Osteocyte (in vitro differentiated cells): ENCODE data around the gene PNPLA2. TPM values are rescaled to one million over a fixed set of nuclear protein-coding genes. Genes with fewer than 3 reads are reported as not detected.

Experiments
- DNase-seq: peaks from one replicate; pipeline ENCODE4 v3.0.0; 2021; ENCODE audit warnings: mixed read lengths; ENCODE audit not compliant: unreplicated experiment; ENCODE audit errors: extremely low spot score
- H3K27ac Mint-ChIP-seq: one replicate; pipeline ENCODE4 v1.8.0; 2021; ENCODE audit warnings: mild to moderate bottlenecking, mixed read lengths; ENCODE audit not compliant: unreplicated experiment
- H3K27me3 Mint-ChIP-seq: one replicate; pipeline ENCODE4 v1.8.0; 2021; ENCODE audit warnings: mixed read lengths; ENCODE audit not compliant: unreplicated experiment
- H3K36me3 Mint-ChIP-seq: one replicate; pipeline ENCODE4 v1.8.0; 2021; ENCODE audit warnings: mixed read lengths; ENCODE audit not compliant: unreplicated experiment
- H3K4me1 Mint-ChIP-seq: one replicate; pipeline ENCODE4 v1.8.0; 2021; ENCODE audit warnings: mixed read lengths; ENCODE audit not compliant: unreplicated experiment
- H3K4me3 Mint-ChIP-seq: one replicate; pipeline ENCODE4 v1.8.0; 2021; ENCODE audit warnings: mild to moderate bottlenecking, moderate library complexity, mixed read lengths; ENCODE audit not compliant: unreplicated experiment
- H3K9me3 Mint-ChIP-seq: one replicate; pipeline ENCODE4 v1.8.0; 2021; ENCODE audit warnings: mixed read lengths; ENCODE audit not compliant: unreplicated experiment
- total RNA-seq: library from RNA; stranded (reverse); gene quantifications from 2 replicates; pipeline ENCODE4 v1.2.1, GENCODE V29; 2021
- TF ChIP-seq, protein P1 (sequence below): fragments of 200-600 bp; sonication (generic); IDR thresholded peaks from 2 replicates; pipeline ENCODE4 v1.5.0; 2021; ENCODE audit warnings: antibody characterized with exemption, mild to moderate bottlenecking, moderate library complexity

The PNPLA2 gene
- total RNA-seq, 1 donor from 2014 or later, result 96.4 TPM

DNA sequence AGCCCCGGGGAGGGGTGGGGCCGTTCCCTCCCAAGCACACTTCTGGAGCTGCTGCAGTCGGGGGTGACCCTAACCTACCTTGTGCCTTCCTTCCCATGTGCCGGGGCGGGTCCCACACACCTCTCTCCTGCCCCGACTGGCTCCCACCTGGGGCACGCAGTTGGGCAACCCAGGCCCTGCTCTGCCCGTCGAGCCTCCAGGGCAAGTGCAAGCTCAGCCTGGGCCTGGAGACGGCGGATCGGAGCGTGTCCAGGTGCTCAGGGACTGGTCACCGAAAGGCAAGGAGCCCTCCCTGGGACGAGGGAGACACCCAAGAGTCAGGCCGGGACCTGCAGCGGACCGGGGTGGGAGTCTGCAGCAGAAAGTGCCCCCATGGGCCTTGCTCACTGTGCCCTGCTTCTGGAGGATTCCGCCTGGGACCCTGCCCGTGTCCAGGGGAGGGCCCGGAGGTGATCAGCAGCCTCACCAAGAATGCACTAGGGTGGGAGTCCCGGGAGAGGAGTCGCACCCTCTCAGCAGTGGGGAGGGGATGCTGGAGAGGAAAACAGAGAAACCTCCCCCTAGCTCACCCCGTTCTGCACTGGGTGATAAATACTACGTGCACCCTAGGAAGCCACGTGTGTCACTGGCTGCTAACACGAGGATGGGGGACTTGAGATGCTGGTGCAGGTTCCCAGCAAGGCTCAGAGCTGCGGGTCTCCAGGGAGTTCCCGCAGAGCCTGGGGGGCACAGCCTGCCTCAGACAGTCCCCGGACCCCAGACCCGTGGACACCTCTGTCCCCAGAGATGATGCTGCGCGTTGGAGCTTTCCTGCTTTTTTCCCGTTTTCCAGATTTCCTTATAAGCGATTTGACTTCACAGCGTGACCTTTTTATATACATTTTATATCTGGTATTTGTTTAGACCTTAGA, 36.2 kb upstream of the PNPLA2 start:
- Mint-ChIP-seq H3K36me3 (peaks cover 3% of the 10 kb centered on the region), H3K27ac (peak overlapping the region; percentile 80), H3K9me3 (no peaks in the 10 kb centered on the region), H3K4me1 (peaks cover 12% of the 10 kb centered on the region), H3K4me3 (no peak overlapping the region), H3K27me3 (no peaks in the 10 kb centered on the region)
- TF ChIP-seq, protein P1, sequence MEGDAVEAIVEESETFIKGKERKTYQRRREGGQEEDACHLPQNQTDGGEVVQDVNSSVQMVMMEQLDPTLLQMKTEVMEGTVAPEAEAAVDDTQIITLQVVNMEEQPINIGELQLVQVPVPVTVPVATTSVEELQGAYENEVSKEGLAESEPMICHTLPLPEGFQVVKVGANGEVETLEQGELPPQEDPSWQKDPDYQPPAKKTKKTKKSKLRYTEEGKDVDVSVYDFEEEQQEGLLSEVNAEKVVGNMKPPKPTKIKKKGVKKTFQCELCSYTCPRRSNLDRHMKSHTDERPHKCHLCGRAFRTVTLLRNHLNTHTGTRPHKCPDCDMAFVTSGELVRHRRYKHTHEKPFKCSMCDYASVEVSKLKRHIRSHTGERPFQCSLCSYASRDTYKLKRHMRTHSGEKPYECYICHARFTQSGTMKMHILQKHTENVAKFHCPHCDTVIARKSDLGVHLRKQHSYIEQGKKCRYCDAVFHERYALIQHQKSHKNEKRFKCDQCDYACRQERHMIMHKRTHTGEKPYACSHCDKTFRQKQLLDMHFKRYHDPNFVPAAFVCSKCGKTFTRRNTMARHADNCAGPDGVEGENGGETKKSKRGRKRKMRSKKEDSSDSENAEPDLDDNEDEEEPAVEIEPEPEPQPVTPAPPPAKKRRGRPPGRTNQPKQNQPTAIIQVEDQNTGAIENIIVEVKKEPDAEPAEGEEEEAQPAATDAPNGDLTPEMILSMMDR, result no peak
- DNase-seq, result no peak

DNA sequence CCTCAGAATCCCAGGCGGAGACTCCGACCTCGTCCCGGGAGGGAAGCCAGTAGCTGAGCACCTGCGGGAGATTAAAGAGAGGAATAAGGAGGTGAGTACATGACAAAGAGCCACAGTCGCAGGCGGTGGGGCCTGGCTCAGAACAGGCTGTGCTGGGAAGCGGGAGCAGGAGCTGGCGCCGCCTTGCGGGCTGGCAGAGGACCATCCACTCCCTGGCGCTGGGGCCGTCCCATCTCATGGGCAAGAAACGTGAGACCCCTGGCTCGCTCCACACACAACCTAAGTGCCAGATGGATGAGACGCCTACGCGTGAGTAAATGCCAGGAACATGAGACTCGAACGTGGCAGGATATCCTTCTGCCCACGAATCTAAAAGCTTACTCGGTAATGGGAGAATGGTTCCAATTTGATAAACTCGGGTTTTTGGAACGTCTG, 35.1 kb upstream of the PNPLA2 start:
- Mint-ChIP-seq H3K9me3 (no peaks in the 10 kb centered on the region), H3K27me3 (no peaks in the 10 kb centered on the region), H3K4me3 (no peak overlapping the region), H3K4me1 (peaks cover 12% of the 10 kb centered on the region), H3K36me3 (peaks cover 3% of the 10 kb centered on the region), H3K27ac (peak overlapping the region; percentile 80)
- peak; percentile 91 for DNase-seq
- TF ChIP-seq, protein P1, result peak; percentile 85

DNA sequence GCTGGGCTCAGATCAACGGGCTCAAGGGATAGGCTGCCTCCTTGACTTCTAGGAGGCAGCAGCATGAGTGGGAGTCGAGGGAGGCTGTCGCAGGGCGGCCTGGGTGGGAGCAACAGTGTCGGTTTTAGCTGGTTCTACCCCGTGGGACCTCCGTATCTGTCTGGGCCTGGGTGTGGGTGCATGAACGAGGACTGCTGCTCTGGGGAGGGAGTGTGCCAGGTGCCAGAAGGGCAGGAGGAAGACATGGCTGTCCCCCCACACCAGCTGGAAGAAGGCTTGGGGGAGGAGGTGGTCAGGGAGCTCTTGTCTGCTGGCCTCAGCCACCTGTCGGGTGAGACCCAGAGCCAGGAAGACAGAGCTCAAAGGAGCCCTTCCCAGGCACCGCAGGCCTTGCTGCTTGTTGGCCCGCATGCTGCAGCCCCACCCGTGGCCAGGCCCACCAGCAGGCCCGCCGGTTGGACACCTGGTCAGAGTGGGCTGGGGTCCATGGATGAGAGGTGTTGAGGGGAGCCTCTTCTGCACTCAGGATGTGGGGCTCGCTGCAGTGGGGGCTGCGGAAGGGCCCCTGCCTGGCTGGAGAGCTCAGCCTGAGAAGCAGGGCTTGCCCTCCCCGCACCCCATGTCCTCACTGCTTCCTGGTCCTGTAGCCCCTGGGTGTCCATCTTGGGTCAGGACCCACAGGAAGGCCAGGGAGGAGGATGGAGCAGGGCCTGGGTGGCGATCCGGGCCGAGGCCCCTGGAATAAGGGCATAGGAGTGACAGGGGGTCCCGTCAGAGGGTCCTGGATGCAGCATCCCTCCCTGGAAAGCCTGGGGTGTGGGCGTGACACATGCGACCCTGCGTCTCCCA, 32.3 kb upstream of the PNPLA2 start:
- Mint-ChIP-seq H3K36me3 (peaks cover 3% of the 10 kb centered on the region), H3K27ac (no peak overlapping the region), H3K27me3 (no peaks in the 10 kb centered on the region), H3K4me3 (no peak overlapping the region), H3K9me3 (no peaks in the 10 kb centered on the region), H3K4me1 (peaks cover 15% of the 10 kb centered on the region)
- no peak for DNase-seq
- TF ChIP-seq, protein P1, result no peak

DNA sequence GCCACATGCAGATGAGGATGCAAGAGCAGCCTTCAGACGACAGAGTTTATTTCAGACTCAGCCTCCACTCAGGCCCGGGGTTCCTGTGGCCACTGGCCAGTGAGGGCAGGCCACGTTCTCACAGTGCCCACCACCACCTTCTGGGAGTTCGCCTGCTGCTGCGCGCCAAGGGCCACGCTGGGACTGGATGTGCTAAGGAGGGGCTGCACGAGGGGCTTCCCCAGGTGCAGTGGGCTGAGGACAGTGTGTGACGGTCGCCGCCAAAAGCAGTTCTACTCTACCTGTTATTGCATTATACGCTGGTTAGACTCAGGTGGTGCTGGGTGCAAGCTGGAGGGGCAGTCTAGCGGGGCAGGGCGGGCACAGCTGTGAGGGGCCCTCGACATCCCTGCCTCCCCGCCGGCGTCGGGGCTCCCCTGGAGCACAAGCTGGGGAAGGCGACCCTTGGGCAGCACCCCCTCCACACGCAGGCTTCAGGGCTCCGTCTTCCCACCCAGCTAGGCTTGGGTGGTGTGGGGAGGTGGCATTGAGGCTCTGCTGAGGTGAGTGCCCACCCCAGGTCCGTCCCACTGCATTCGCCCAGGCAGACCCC, 31.5 kb upstream of the PNPLA2 start:
- Mint-ChIP-seq H3K4me3 (no peak overlapping the region), H3K4me1 (peaks cover 15% of the 10 kb centered on the region), H3K27me3 (no peaks in the 10 kb centered on the region), H3K27ac (no peak overlapping the region), H3K36me3 (peaks cover 3% of the 10 kb centered on the region), H3K9me3 (no peaks in the 10 kb centered on the region)
- TF ChIP-seq, protein P1, result no peak
- no peak for DNase-seq
